NCI-H2081 (cell line): ENCODE results near the gene STXBP2.
A peak's percentile ranks its signal among the peaks of the same experiment; 100 is the strongest.

Experiments used
- DNase-seq, 2 experiments: peaks; one replicate each; lab custom pipeline; 2025; lab: John Stamatoyannopoulos, UW

STXBP2 gene

GRCh38 chr19:7612282-7613274 is 24.3 kb upstream of the STXBP2 start:
- DNase-seq, result no peak

- no peak for DNase-seq
Measured at GRCh38 chr19:7614859-7615741, 21.8 kb upstream of the STXBP2 start.

GRCh38 chr19:7617172-7617571 is 19.7 kb upstream of the STXBP2 start:
- no peak for DNase-seq

- no peak for DNase-seq
Measured at GRCh38 chr19:7617735-7618134, 19.2 kb upstream of the STXBP2 start.

GRCh38 chr19:7618348-7618747 is 18.6 kb upstream of the STXBP2 start:
- no peak for DNase-seq

- no peak for DNase-seq
Measured at GRCh38 chr19:7618771-7619510, 18.0 kb upstream of the STXBP2 start.

- no peak for DNase-seq
Measured at GRCh38 chr19:7619671-7620441, 17.1 kb upstream of the STXBP2 start.

GRCh38 chr19:7620442-7621412 is 16.2 kb upstream of the STXBP2 start:
- DNase-seq, result no peak

GRCh38 chr19:7622933-7623685 is 13.8 kb upstream of the STXBP2 start:
- no peak for DNase-seq

- no peak for DNase-seq
Measured at GRCh38 chr19:7623725-7624603, 12.9 kb upstream of the STXBP2 start.

- DNase-seq, result no peak
Measured at GRCh38 chr19:7624810-7625209, 12.1 kb upstream of the STXBP2 start.

- no peak for DNase-seq
Measured at GRCh38 chr19:7625763-7626372, 11.0 kb upstream of the STXBP2 start.

GRCh38 chr19:7627166-7627565 is 9.7 kb upstream of the STXBP2 start:
- no peak for DNase-seq

GRCh38 chr19:7628589-7629311 is 8.2 kb upstream of the STXBP2 start:
- DNase-seq, result no peak

GRCh38 chr19:7629347-7630054 is 7.4 kb upstream of the STXBP2 start, which contains the start of the genes PET100 and XAB2:
TSS of gene PET100 (plus strand) at chr19:7629793. CDS start at chr19:7629834, 41 bp downstream.
TSS of gene XAB2 (minus strand) at chr19:7629545. CDS start at chr19:7629527, 18 bp downstream.
- DNase-seq, result peak; percentile 92 to 98

GRCh38 chr19:7631577-7631976 is 5.3 kb upstream of the STXBP2 start:
- DNase-seq, result no peak
